GM12878 (cell line): ENCODE data around the gene SAXO1. TPM values are rescaled to one million over a fixed set of nuclear protein-coding genes. Genes with fewer than 3 reads are reported as not detected.

Experiments used
- ATAC-seq: fragments of 200-7000 bp; cut with Tn5 transposase; 3 replicates; pipeline ENCODE4 v1.9.1; 2020; ENCODE audit warnings: mild to moderate bottlenecking, moderate library complexity
- BruUV-seq: library from RNA; stranded (reverse); fragments of 400-500 nt; replicated peaks from 2 replicates; lab custom pipeline; 2021; lab: Mats Ljungman, UMichigan
- CTCF ChIA-PET: fragments of 300-600 bp; sonication (Branson Sonifier 250); formaldehyde crosslinking; extraction: SDS; loops from one replicate; lab custom pipeline; 2021; ENCODE audit warnings: inconsistent platforms; lab: Yijun Ruan, JAX
- POLR2A ChIA-PET: fragments of 350-600 bp; formaldehyde crosslinking; extraction: SDS; loops from one replicate; lab custom pipeline; 2021; ENCODE audit warnings: inconsistent platforms; lab: Charles Lee
- RAD21 ChIA-PET: fragments of 300-600 bp; sonication (Branson Sonifier 250); formaldehyde crosslinking; loops from one replicate; lab custom pipeline; 2023; ENCODE audit warnings: antibody characterized with exemption; ENCODE audit not compliant: unreplicated experiment; lab: Charles Lee
- SMC1A ChIA-PET: fragments of 300-600 bp; sonication (Branson Sonifier 250); formaldehyde crosslinking; loops from one replicate; lab custom pipeline; 2023; ENCODE audit not compliant: unreplicated experiment, uncharacterized antibody; lab: Charles Lee
- DNase-seq: peaks from one replicate; pipeline ENCODE4 v3.0.0-alpha.2; 2011; ENCODE audit warnings: low read depth, low spot score
- FAIRE-seq: peaks from 3 replicates; lab custom pipeline; 2011; peaks lifted over from hg19 to GRCh38; lab: Jason Lieb, UNC
- H2AFZ ChIP-seq: 2 replicates; pipeline ENCODE4 v1.6.0; 2011; ENCODE audit warnings: low read depth, low read length, control low read depth; ENCODE audit not compliant: control insufficient read depth
- H3K27ac ChIP-seq: 2 replicates; pipeline ENCODE4 v1.5.1; 2011; ENCODE audit warnings: control low read depth; ENCODE audit not compliant: control insufficient read depth, insufficient read depth
- H3K27me3 ChIP-seq, 2 experiments: replicated peaks in 1 of 2; 2 replicates each; pipeline versions ENCODE4 v1.6.0 to v1.6.1; 2011; ENCODE audit warnings: low read length in 1 of 2; ENCODE audit not compliant: control insufficient read depth in 2 of 2, insufficient read depth in 2 of 2
- H3K36me3 ChIP-seq, 2 experiments: 2 replicates each; pipeline ENCODE4 v1.5.1; 2011; ENCODE audit warnings: low read length in 1 of 2; ENCODE audit not compliant: control insufficient read depth in 2 of 2, insufficient read depth in 2 of 2
- H3K4me1 ChIP-seq: 2 replicates; pipeline ENCODE4 v1.6.1; 2011; ENCODE audit warnings: mild to moderate bottlenecking, low read length, moderate library complexity, mixed read lengths; ENCODE audit not compliant: control insufficient read depth, insufficient read depth
- H3K4me2 ChIP-seq: 2 replicates; pipeline ENCODE4 v1.6.0; 2011; ENCODE audit warnings: control low read depth; ENCODE audit not compliant: control insufficient read depth, insufficient read depth
- H3K4me3 ChIP-seq: fragments of 200-600 bp; sonication (generic); 2 replicates; pipeline ENCODE4 v1.5.1; 2016
- H3K79me2 ChIP-seq: 2 replicates; pipeline ENCODE4 v1.6.0; 2011; ENCODE audit warnings: low read length; ENCODE audit not compliant: control insufficient read depth, insufficient read depth
- H3K9ac ChIP-seq: 2 replicates; pipeline ENCODE4 v1.8.0; 2011; ENCODE audit warnings: low read length, control low read depth, mixed read lengths; ENCODE audit not compliant: control insufficient read depth, insufficient read depth
- H3K9me3 ChIP-seq: replicated peaks from 3 replicates; pipeline ENCODE4 v1.5.1; 2011; ENCODE audit warnings: mild to moderate bottlenecking, low read length; ENCODE audit not compliant: control insufficient read depth, insufficient read depth
- H4K20me1 ChIP-seq: 2 replicates; pipeline ENCODE4 v1.6.0; 2011; ENCODE audit not compliant: control insufficient read depth, insufficient read depth
- CHD4 ChIP-seq: fragments of 200-600 bp; sonication (generic); IDR thresholded peaks from 2 replicates; pipeline ENCODE4 v1.6.1; 2016; ENCODE audit warnings: mild to moderate bottlenecking
- POLR2AphosphoS2 ChIP-seq: IDR thresholded peaks from 2 replicates; pipeline ENCODE4 v1.6.1; 2011; ENCODE audit warnings: low read depth, mild to moderate bottlenecking, low read length, improper control_type of control experiment, moderate library complexity
- SUPT20H ChIP-seq: IDR thresholded peaks from 2 replicates; pipeline ENCODE4 v1.6.1; 2011; ENCODE audit warnings: low read depth, mild to moderate bottlenecking, low read length, moderate library complexity, borderline replicate concordance; ENCODE audit not compliant: control insufficient read depth
- WGBS: methylation state at CpG from one replicate; pipeline ENCODE4 v1.1.6; 2016; ENCODE audit warnings: low lambda C conversion rate; ENCODE audit not compliant: insufficient replicate concordance, insufficient coverage; ENCODE audit errors: missing lambda C conversion rate; 5-methylcytosine and 5-hydroxymethylcytosine counted together
- in situ Hi-C: fragments of 300-500 bp; cut with MboI; formaldehyde crosslinking; loops from 9 replicates; pipeline ENCODE4 v1.14.3; 2018; ENCODE audit warnings: mixed read lengths
- intact Hi-C: fragments of 100-400 bp; cut with micrococcal nuclease; formaldehyde crosslinking; loops from one replicate; pipeline ENCODE4 v1.14.2; 2022; ENCODE audit not compliant: unreplicated experiment
- polyA plus RNA-seq, 11 experiments: library from polyadenylated mRNA; depleted of rRNA in 4 of 11; unstranded in 6 of 11; stranded (reverse) in 5 of 11; fragments of >200 nt; fragmentation: Nextera tagmentation in 4 of 11; fragmentation: Illumina TruSeq in 1 of 11; extraction: Ambion mirVana in 4 of 11; extraction: Trizol in 1 of 11; gene quantifications; 1 replicate in 1 of 11; 2 replicates in 10 of 11; pipeline versions ENCODE4 v1.2.1 to v1.2.3, GENCODE V29; 2011 to 2016; ENCODE audit warnings: inconsistent platforms in 2 of 11, missing spikeins in 2 of 11, low read depth in 1 of 11
- total RNA-seq, 4 experiments: library from RNA; depleted of rRNA in 3 of 4; stranded (reverse); fragments of >200 nt in 3 of 4; fragmentation: Illumina TruSeq in 1 of 4; extraction: Trizol in 1 of 4; gene quantifications; 2 replicates each; pipeline versions ENCODE4 v1.2.1 to v1.2.3, GENCODE V29; 2013 to 2021
- TF ChIP-seq, protein P1 (sequence below): fragments of 450-650 bp; IDR thresholded peaks from 2 replicates; pipeline ENCODE4 v1.6.1; 2017; ENCODE audit warnings: mild to moderate bottlenecking, moderate library complexity

SAXO1 gene
- total and polyA plus RNA-seq, 10 of the 15 experiments (the other 5 are each of a cell fraction or from before 2014, with no cell fraction given): under 0.01 to 0.01 TPM; not detected in 8

DNA sequence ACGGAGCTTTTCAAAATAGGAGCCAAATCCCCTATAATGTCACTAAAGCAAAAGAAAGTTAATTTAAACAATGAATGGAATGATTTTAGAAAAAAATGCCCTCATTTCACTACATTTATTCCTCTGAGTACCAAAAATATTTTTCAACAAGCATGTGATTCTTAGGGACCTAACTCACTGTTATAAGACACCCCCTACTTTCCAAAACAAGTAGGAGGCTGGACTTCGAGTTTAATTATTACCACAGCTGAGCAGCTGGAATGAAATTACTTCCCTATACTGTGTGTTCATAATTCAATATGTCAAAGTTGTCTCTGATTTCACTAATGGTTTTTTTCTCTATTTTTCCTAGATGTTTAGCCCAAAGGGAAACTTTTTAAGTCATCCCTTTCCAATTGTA, 61.6 kb downstream of the SAXO1 start:
- ChIA-PET RAD21 (no interaction called here), SMC1A (no interaction called here), POLR2A (no interaction called here), CTCF (no interaction called here)
- intact Hi-C loops (no loop called here), in situ Hi-C loops (no loop called here)
- Histone ChIP-seq H3K27ac (no peak overlapping the region), H3K9me3 (no peaks in the 10 kb centered on the region), H2AFZ (no peak overlapping the region), H3K79me2 (no peaks in the 10 kb centered on the region), H3K4me3 (no peak overlapping the region), H3K9ac (no peak overlapping the region), H3K4me1 (no peaks in the 10 kb centered on the region), H3K4me2 (no peak overlapping the region), H3K36me3 (no peaks in the 10 kb centered on the region), H4K20me1 (no peaks in the 10 kb centered on the region), H3K27me3 (no peaks in the 10 kb centered on the region; a peak in 1 of 4 replicates)
- WGBS: 47% methylated on average over 2 of the region's 2 CpGs
- DNase-seq (no peak), FAIRE-seq (no peak), ATAC-seq (no peak)
- no TSS peak for BruUV-seq
- TF ChIP-seq, protein P1, sequence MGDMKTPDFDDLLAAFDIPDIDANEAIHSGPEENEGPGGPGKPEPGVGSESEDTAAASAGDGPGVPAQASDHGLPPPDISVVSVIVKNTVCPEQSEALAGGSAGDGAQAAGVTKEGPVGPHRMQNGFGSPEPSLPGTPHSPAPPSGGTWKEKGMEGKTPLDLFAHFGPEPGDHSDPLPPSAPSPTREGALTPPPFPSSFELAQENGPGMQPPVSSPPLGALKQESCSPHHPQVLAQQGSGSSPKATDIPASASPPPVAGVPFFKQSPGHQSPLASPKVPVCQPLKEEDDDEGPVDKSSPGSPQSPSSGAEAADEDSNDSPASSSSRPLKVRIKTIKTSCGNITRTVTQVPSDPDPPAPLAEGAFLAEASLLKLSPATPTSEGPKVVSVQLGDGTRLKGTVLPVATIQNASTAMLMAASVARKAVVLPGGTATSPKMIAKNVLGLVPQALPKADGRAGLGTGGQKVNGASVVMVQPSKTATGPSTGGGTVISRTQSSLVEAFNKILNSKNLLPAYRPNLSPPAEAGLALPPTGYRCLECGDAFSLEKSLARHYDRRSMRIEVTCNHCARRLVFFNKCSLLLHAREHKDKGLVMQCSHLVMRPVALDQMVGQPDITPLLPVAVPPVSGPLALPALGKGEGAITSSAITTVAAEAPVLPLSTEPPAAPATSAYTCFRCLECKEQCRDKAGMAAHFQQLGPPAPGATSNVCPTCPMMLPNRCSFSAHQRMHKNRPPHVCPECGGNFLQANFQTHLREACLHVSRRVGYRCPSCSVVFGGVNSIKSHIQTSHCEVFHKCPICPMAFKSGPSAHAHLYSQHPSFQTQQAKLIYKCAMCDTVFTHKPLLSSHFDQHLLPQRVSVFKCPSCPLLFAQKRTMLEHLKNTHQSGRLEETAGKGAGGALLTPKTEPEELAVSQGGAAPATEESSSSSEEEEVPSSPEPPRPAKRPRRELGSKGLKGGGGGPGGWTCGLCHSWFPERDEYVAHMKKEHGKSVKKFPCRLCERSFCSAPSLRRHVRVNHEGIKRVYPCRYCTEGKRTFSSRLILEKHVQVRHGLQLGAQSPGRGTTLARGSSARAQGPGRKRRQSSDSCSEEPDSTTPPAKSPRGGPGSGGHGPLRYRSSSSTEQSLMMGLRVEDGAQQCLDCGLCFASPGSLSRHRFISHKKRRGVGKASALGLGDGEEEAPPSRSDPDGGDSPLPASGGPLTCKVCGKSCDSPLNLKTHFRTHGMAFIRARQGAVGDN: no peak
- TF ChIP-seq CHD4 (no peak), POLR2AphosphoS2 (no peak), SUPT20H (no peak)
